Liver (tissue), 3 donors: ENCODE data around the gene SH2B3.

Source experiments
- RAD21 ChIP-seq, 2 donors: IDR thresholded peaks; 2 replicates each; pipeline ENCODE4 v1.6.1; 2016; ENCODE audit warnings: antibody characterized with exemption in 2 of 2, mild to moderate bottlenecking in 2 of 2
- TF ChIP-seq, protein P1 (sequence below): fragments of 150-350 bp; IDR thresholded peaks from 2 replicates; pipeline ENCODE4 v1.5.1; 2017; ENCODE audit warnings: improper control_type of control experiment, low read depth, low read length; ENCODE audit not compliant: missing input control
- donor health status: healthy.
- donor health status: healthy.

DNA sequence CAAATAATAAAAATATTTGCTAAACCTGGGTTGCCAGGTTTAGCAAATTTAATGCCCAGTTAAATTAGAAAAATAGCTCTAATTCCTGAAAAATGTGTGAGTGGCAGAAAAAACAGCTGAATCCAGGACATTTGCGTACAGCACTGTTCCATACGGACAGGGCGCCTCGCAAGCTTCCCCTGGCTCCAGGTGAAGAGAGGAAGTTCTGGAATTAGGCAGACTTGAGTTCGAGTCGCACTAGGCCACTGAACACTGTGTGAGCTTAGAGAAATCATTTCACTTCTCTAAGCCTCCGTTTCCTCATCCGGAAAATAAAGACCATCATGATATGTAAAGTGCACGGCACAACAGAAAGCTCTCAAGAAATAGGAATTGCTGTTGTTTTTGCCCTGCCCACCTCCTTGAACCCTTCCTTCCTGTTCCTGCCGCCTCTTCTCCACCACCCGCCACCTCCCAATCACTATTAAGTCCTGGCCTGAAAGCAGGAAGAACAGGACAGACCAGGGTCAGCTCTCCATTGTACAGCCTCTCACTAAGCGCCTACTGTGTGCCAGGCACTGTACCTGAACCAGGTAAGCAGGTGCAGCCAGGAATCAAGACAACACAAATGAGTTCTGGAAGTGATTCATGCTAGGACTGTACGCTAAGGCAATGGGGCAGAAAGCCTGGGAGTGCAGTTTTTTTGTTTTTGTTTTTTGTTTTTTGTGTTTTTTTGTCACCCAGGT is 36.1 kb upstream of the SH2B3 start:
- TF ChIP-seq, protein P1, sequence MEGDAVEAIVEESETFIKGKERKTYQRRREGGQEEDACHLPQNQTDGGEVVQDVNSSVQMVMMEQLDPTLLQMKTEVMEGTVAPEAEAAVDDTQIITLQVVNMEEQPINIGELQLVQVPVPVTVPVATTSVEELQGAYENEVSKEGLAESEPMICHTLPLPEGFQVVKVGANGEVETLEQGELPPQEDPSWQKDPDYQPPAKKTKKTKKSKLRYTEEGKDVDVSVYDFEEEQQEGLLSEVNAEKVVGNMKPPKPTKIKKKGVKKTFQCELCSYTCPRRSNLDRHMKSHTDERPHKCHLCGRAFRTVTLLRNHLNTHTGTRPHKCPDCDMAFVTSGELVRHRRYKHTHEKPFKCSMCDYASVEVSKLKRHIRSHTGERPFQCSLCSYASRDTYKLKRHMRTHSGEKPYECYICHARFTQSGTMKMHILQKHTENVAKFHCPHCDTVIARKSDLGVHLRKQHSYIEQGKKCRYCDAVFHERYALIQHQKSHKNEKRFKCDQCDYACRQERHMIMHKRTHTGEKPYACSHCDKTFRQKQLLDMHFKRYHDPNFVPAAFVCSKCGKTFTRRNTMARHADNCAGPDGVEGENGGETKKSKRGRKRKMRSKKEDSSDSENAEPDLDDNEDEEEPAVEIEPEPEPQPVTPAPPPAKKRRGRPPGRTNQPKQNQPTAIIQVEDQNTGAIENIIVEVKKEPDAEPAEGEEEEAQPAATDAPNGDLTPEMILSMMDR: no peak
- no peak for TF ChIP-seq RAD21 (IDR thresholded peaks at IDR 0.05)
